ENCODE measurements around the gene RAB21. TPM values are rescaled to one million over a fixed set of nuclear protein-coding genes. Genes with fewer than 3 reads are reported as not detected.

Gene RAB21
- total RNA-seq, 1 donor from 2014 or later: 44.0 TPM

DNA sequence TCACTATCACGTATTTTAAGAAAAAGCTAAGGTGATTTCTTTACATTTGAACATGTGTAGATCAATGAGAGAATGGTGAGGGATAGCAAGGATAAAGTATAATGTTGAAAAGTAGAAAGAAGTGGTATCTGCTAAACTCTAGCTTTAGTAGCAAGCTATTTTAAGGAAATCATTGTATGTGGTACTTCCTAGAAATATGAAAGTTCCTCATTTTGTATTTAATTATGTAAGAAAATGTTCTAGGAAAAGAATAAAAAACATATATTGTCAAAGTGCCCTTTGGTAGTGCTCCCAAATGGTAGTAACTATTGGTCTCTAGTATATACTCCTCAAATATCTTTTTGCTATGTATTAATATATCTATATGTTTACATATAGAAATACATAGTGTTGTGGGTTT lies 35.7 kb downstream of the RAB21 start:
- no peaks in the 10 kb centered on the region for H3K9me3 Mint-ChIP-seq
- no peaks in the 10 kb centered on the region for H3K27me3 Mint-ChIP-seq (ENCODE audit: low read depth)
- DNase-seq (ENCODE audit: low spot score in 2 of 2, unreplicated experiment in 2 of 2): no peak
- TF ChIP-seq, protein P1, sequence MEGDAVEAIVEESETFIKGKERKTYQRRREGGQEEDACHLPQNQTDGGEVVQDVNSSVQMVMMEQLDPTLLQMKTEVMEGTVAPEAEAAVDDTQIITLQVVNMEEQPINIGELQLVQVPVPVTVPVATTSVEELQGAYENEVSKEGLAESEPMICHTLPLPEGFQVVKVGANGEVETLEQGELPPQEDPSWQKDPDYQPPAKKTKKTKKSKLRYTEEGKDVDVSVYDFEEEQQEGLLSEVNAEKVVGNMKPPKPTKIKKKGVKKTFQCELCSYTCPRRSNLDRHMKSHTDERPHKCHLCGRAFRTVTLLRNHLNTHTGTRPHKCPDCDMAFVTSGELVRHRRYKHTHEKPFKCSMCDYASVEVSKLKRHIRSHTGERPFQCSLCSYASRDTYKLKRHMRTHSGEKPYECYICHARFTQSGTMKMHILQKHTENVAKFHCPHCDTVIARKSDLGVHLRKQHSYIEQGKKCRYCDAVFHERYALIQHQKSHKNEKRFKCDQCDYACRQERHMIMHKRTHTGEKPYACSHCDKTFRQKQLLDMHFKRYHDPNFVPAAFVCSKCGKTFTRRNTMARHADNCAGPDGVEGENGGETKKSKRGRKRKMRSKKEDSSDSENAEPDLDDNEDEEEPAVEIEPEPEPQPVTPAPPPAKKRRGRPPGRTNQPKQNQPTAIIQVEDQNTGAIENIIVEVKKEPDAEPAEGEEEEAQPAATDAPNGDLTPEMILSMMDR (IDR thresholded peaks at IDR 0.05; ENCODE audit: unreplicated experiment): no peak
- no peak overlapping the region for H3K27ac Mint-ChIP-seq
- no peaks in the 10 kb centered on the region for H3K4me1 Mint-ChIP-seq
- no peak overlapping the region for H3K4me3 Mint-ChIP-seq
- peaks cover 6% of the 10 kb centered on the region for H3K36me3 Mint-ChIP-seq

DNA sequence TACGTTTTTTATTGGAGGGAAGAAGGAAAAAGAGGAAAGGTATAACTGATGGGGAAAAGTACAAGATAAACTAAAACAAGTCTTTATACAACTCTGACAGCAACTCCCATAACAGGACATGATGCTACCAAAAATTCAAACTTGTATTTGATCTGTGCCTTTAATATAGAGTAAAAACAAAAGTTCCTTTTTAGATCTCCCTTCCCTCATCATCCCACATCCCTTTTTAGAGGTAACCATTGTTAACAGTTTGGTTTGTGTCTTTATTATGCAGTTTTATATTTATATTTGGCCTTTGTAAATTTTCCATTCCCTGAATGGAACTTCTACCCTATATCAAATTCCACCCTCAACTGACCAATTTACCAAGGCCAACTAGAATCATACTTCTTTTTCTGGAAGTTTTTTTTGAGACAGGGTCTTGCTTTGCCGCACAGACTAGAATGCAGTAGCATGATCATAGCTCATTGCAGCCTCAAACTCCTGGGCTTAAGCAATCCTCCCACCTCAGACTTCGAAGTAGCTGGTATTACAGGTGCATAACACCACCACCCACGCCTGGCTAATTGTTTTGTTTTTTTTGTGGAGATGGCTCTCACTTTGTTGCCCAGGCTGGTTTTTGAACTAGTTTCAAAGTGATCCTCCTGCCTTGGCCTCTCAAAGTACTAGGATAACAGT lies 36.9 kb downstream of the RAB21 start:
- Mint-ChIP-seq H3K36me3 (peaks cover 2% of the 10 kb centered on the region), H3K4me1 (no peaks in the 10 kb centered on the region), H3K9me3 (no peaks in the 10 kb centered on the region), H3K27ac (no peak overlapping the region), H3K27me3 (ENCODE audit: low read depth) (no peaks in the 10 kb centered on the region), H3K4me3 (no peak overlapping the region)
- TF ChIP-seq, protein P1 (IDR thresholded peaks at IDR 0.05; ENCODE audit: unreplicated experiment): no peak
- DNase-seq (ENCODE audit: low spot score in 2 of 2, unreplicated experiment in 2 of 2): no peak

DNA sequence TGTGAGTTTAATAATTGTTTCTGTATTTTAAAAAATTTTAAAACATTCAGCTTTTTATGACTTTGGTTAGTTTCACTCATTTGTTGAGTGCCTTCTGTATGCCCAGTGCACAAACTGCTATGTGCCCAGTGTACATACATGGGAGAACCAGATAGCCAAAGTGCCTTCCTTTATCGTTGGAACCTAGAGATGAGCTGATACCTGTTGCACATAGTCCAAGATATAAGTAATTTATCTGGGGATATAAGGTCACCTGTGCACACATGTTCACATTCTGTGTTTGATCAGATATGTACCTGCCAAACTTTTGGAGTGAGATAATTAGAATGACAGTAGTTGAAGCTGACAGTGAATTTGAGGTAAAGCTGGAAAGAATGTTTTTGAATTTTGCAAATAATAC lies 37.9 kb downstream of the RAB21 start:
- H3K4me1 Mint-ChIP-seq: no peaks in the 10 kb centered on the region
- TF ChIP-seq, protein P1 (IDR thresholded peaks at IDR 0.05; ENCODE audit: unreplicated experiment): no peak
- no peak for DNase-seq (ENCODE audit: low spot score in 2 of 2, unreplicated experiment in 2 of 2)

DNA sequence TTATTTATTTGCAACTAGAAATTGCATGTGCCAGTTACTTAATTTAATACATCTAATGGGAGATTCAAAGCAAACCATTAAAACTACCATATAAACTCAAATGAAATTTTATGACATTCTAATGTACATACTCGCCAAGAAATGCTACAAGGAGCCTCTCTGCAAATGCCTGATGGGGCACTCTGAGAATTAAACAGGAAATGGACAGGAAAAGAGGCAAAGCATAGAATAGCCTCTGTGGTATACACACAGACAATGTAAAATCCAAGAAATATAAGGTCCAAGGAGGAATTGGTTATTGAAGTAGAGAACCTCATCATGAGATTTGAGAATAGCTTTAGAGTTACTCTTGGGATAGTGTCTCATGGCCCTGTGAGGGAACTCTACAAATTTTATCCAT lies 41.2 kb downstream of the RAB21 start:
- Mint-ChIP-seq H3K36me3 (no peaks in the 10 kb centered on the region), H3K27ac (no peak overlapping the region), H3K4me1 (no peaks in the 10 kb centered on the region), H3K9me3 (peaks cover 4% of the 10 kb centered on the region), H3K27me3 (ENCODE audit: low read depth) (no peaks in the 10 kb centered on the region), H3K4me3 (no peak overlapping the region)
- TF ChIP-seq, protein P1 (IDR thresholded peaks at IDR 0.05; ENCODE audit: unreplicated experiment): no peak
- no peak for DNase-seq (ENCODE audit: low spot score in 2 of 2, unreplicated experiment in 2 of 2)

More for the DNA sequence above, 37.9 kb downstream of the RAB21 start:
- no peaks in the 10 kb centered on the region for H3K9me3 Mint-ChIP-seq
- H3K4me3 Mint-ChIP-seq: no peak overlapping the region
- H3K27me3 Mint-ChIP-seq (ENCODE audit: low read depth): no peaks in the 10 kb centered on the region
- H3K27ac Mint-ChIP-seq: no peak overlapping the region
- no peaks in the 10 kb centered on the region for H3K36me3 Mint-ChIP-seq

DNA sequence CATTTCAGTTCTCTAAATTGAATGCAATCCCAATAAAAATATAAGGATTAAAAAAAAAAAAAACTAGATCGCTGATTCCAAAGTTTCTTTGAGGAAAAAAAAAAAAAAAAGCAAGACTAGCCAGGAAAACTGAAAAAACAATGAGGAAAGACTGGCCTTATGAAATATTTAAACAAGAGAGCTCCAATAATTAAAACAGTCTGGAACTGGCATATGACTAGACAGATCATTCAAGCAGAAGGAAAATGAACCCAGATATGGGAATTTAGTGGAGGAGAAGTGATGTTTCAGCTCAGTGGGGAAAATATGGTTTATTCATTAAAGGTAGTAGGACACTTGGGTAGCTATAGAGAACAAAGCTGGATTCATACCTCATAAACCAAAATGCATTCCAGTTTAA lies 42.9 kb downstream of the RAB21 start:
- DNase-seq (ENCODE audit: low spot score in 2 of 2, unreplicated experiment in 2 of 2): no peak
- TF ChIP-seq, protein P1 (IDR thresholded peaks at IDR 0.05; ENCODE audit: unreplicated experiment): no peak
- no peak overlapping the region for H3K27ac Mint-ChIP-seq
- H3K27me3 Mint-ChIP-seq (ENCODE audit: low read depth): no peaks in the 10 kb centered on the region
- H3K4me3 Mint-ChIP-seq: no peak overlapping the region
- no peaks in the 10 kb centered on the region for H3K36me3 Mint-ChIP-seq
- H3K4me1 Mint-ChIP-seq: no peaks in the 10 kb centered on the region
- H3K9me3 Mint-ChIP-seq: peaks cover 4% of the 10 kb centered on the region
